ENCODE data around the gene PIGT.

GRCh38 chr20:45390931-45391330 is 25.0 kb upstream of the PIGT start:
- TF ChIP-seq GATA2 (IDR thresholded peaks at IDR 0.05; ENCODE audit: low read depth, low read length) = no peak
- TF ChIP-seq GATA3 (IDR thresholded peaks at IDR 0.05; ENCODE audit: low read depth, low read length) = no peak
